Islet of Langerhans (tissue), 1 donor: ENCODE data around the gene B3GNT9.
"Not testable (repeated sequence)": the region's sequence is repeated elsewhere in the genome, so short reads cannot be mapped to it uniquely, and the experiment has no call there.

Source experiments
- FAIRE-seq: peaks from one replicate; lab custom pipeline; 2011; peaks lifted over from hg19 to GRCh38; lab: Jason Lieb, UNC

The B3GNT9 gene

DNA sequence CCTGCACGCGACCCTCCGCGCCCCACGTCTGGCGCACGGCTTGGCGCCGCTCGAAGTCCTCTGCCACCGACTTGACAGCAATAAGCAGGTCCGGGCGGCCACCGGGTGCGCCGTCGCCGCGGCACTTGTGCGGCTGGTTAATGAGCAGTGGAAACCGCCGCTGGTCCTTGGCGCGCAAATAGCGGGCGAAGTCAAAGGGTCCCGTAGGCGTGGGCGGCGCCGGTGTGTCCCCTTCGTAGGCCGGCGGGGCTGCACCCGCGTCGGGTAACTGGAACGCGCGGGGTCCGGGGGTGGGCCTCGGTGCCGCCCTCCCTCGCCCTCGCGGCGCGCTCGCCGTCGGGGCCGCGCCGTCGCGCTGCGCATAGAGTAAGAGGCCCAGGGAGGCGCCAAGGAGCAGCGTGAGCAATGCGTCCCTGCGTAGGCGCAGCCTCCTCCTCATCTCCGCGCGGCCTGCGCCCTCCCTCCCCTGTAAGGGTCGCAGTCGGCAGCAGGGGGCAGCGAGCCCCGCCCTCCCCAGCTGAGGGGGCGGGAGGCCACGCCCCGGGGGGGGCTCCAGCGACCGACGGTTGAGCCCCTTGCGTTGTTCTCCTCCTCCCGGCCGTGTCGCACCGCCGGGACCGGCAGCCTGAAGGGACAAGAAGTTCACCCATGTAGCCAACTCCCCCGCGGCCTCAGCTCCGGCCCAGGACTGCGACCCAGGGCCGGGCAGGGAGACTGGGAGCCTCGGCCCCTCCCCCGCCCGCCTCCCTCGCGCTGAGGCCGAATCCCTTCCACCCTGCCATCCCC lies 558 bp downstream of the B3GNT9 start:
- FAIRE-seq = no peak

DNA sequence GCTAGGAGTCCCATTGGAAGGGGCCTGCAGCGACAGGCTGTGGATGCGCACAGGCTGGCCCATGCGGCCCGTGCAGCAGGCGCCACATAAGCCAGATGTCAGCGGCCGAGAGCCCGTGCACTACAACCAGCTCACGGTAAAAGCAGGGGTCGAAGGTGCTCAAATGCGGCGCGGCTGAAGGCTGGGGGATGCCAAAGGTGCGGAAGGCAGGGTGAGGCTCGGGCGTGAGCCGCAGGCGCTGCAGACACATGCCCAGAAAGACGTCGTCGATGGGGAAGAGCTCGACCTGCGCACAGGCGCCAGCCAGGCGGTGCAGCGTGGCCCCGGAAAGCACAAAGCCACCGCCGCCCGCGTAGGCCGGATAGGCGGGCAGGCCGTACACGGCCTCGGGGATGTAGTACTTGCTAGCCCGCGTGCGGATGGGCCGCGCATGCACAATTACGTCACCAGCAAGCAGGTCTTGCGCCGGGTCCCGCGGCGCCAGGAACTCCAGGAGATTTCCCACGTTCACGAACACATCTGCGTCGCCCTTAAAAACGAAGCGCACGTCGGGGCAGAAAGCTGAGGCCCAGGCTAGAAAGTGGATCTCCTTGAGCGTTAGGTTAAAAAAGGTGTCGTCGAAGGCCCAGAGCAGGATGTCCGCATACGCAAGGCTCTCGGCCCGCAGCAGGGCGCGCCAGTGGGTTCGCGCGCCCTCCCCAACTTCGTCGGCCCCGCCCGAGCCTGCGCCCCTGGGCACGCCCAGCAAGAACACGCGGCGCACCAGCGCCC lies 1.3 kb downstream of the B3GNT9 start:
- no peak for FAIRE-seq

DNA sequence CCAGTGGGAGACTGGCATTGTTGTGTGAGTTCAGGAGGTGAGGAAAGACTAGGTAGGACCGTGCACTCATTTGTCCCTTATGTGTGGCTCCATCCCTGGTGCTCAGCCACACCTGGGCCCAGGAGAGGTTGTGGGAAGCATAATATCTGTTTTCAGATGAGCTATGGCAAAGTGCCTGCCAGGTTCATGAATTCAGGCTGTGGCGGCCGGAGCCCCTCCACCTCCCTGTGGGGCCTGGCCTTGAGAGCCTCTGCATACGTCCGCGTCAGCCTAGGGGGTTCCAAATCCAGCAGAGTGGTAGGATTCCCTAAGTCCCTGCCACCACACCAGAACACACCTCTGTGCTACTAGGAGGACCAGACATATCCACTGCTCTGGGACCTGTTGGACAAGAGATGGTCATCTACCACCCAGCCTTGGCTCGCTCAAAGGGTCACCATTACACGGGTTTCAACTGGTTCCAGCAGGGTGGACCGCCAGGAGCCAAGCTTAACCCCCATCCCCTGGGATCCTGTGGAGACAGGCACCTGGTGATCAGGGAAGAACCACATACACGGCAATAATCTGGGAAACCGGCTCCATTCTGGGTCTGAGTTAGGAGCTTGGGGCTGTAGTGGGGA lies 2.0 kb downstream of the B3GNT9 start:
- no peak for FAIRE-seq

DNA sequence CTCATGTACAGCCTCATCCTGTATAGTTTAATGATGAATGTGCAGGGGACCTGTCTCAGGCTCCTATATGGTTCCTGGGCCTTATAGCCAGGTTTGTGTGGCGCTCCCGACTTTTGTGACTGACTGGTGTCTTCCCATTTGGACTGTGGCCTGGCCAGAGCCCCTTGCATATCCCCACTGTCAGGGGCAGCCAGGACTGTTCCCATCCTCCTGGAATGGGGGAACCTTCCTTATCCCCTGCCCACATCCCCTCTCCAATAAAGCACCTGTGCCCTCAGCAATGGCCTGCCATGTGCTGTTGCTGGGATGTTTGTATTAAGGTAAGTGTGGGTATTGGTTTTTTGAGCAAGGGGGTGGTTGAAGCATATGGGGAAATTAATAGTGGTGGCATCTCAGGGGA lies 2.6 kb downstream of the B3GNT9 start:
- FAIRE-seq = no peak

DNA sequence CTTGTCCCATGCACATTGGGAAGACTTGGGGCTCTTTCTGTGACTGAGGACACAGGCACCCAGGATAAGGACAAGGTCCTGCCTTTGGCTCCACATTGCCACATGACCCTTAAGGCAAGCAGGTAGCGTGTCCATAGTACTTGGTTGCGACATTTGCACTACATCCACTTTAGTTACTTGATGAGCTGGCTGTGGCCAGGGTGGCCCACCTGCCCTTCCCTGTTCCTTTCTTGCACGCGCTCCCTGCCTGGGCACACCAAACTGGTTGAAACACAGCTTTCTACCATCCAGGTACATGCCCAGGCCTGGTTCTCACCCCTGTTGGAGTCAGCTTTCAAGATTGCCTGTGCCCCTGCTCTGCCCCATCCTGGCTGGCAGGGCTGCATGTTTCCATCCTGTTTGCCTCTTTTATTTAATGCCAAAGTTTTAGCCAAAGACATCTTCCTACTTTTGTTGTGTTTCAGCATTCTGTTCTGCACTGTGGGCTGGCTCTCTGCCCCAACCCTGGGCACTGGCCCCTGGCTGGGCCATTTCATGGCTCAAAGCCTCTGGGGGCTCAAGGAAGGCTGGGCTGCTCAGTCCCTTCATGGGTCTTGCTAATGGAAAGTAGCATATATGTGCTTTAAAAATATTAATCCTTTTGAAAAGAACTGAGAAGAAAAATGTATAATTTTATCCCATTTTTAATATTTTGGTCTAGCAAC lies 3.2 kb downstream of the B3GNT9 start:
- FAIRE-seq = no peak

DNA sequence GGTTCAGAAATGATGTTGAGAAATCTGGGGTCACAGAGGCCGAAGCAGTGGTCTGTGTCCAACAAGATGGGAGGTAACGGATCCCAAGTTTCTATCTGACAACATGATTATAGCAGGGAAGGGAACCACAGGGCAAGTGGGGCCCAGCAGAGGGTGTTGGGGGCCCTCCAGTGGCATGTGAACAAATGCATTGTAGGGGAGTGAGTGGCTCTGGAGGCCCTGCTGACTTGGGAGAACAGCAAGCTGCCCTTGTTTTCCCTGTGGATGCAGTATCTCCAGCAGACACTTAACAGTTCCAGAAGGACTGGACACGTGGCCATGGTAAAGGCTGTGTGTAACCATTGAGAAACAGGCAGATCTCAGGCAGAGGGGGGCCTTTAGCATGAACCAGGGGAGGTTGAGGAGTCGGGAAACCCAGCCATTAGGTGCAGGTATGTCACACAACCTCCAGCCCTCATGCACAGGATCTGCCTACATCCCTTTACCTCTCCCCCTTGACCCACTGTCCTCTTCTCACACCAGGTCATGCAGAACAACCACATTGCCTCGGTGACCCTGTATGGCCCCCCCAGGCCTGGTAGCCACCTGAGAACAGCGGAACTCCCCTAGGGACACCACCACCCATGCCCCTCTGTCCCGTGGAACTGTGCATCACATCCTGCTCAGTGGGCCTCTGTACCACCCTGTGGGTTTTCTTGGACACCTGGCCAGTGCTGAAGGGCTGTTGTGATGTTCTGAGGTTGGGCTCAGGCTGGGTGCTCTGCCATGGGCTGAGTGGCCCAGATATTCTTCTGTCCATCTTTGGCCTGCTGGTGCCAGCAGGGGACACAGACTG lies 4.1 kb downstream of the B3GNT9 start:
- FAIRE-seq = no peak

DNA sequence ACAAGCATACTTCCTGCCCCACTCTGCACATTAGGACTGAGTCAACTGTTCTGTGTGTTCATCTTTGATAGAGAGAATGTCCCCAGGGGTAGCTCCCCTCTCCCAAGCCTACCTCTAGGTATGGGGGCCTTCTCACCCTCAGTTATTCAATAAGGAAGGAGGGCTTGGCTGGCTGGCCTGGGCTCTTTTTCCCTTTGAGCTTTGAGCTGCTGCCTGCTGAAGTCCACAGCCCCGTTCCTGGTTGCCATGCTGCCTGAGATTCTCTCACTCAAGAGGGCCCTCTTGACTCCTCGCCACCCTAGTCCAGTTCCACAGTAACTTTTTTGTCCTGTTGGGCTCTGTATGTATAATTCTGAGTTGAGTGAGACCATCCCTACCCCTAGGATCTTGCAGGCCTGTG lies 5.1 kb downstream of the B3GNT9 start:
- no peak for FAIRE-seq

DNA sequence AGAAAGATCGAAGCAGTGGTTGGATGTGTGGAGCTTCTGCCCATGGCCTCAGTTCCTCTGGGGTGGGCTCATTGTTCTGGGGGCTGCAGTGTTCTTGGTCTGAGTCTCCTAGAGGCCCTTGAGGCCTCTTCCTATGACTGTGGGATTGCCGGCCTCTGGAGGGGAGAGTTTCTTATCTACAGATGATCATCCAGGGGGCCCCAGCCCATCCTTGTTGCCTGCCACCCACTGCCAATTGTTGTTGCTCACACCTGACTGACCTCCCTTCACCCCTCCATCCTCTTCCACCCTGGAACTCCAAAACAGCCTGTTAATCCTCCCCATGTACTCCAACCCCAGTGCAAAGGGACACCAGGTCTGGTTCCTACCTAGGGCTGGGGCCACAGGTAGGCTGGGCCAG lies 5.9 kb downstream of the B3GNT9 start:
- FAIRE-seq = no peak

DNA sequence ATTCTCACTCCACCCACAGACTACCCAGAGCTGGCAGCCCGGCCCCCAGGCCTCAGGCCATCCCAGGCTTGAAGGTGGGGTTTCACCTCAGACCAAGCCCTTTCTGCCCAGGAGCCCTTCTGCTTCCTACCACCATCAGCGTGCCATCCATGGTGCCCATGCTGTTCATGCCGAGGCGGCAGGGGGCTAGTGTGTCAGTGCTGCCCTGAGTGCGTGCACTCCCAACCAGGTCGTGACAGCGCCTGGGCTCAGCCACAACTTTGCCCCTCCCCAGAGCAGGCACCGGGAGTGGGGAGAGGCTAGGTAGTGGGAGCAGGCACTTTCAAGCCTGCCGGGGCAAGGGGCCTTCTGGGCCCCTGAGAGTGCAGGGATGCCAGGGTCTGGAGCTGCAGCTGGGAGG lies 8.5 kb downstream of the B3GNT9 start:
- no peak for FAIRE-seq

DNA sequence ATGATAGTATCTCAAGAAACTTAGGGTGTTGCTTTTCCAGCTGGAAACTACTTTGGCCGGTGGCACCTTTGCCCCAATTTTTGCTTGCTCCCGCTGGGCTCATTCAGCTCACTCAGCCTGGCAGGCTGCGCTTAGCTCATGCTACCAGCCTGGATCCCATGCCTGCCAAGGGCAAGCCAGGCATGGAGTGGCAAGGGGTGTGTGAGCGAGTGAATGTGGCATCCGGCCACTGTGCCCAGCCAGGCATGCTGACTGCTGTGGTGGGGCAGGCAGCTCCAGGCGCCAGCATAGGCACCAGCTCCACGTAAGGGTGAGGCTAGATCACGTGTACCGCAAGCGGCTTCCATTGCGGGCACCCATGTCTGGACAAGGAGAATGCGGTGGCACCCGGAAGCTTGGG lies 9.4 kb downstream of the B3GNT9 start:
- FAIRE-seq = no peak

DNA sequence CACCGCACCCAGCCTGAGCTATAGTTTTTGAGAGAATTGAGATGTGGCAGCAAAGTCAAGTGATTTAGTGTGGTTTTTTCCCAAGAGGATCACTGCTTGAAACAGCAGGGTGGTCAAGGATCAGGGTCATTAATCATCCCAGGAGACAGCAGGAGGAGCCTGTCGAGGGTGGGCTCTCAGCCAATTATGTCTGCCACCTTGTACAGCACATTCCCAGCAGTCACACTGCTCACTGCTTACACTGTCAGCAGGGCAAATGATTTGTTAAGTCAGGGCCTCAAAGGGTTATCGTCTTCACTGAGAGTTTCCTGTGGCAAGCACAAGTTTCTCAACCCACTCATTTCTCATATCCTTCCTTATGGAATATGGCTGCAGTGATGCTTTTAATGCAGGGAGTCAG lies 13.2 kb downstream of the B3GNT9 start:
- no peak for FAIRE-seq

DNA sequence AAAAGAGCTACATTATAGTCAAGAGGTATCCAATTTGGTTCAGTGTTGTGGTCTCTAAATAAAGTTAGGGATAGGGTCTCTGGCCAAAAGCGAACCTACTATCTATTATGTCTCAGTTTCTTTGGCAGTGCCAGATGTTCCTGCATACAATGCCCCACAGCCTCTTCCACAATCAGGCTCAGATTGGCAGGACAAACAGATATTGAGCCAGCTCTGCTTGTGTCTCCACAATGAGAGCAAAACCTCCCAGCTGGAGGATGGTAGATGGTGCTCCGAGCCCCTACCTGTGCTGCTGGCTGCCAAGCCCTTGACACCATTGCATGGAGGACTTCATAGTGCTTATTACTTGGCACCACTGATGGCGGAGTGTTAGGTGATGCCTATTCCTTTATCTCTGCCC lies 21.4 kb downstream of the B3GNT9 start:
- FAIRE-seq = no peak

DNA sequence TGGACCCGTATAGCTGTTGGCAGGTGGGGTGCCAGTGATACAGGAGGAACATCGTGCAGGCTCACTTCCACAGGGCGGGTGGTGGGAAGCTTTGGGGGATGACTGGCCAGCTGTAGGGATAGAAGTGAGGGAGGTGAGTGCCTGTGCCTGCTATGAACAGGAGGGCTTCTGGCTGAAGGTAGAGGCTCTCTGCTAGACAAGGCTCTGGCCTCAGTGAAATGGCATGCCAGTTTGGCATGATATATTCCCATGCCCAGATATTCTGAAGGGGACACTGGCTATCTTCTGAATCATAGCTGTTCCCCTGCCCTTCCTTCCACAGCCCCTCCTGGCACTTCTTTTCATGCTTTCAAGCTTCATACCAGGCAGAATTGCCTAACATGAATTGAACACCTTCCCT lies 21.9 kb downstream of the B3GNT9 start:
- no peak for FAIRE-seq

DNA sequence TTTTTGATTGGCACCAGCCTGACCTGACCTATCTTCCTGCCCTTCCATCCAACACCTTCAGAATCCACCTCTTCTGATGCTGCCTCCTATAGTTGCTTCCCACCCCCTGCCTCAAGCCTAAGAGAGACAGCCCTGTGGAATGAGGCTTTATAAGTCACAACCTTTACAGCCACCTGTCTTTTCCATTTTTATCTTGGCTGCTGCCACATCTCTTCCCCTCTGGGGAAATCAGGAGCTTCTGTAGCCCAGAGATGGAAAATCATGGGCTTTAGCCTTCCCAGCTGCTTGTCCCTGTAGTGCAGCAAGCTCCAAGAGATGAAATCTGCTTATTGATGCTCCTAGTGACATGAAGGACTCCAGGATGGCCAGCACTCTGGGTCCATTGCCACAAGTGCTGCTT lies 22.4 kb downstream of the B3GNT9 start:
- no peak for FAIRE-seq

DNA sequence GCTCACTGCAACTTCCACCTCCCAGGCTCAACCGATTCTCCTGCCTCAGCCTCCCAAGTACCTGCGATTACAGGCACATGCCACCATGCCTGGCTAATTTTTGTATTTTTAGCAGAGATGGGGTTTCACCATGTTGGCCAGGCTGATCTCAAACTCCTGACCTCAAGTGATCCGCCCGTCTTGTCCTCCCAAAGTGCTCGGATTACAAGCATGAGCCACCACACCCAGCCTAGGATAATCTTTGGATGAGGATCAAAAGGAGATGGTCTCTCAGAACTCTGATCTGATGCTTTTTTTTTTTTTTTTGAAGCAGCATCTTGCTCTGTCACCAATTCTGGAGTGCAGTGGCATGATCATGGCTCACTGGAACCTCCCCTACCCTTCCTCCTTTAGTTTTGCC lies 28.0 kb downstream of the B3GNT9 start:
- not testable (repeated sequence) for FAIRE-seq

DNA sequence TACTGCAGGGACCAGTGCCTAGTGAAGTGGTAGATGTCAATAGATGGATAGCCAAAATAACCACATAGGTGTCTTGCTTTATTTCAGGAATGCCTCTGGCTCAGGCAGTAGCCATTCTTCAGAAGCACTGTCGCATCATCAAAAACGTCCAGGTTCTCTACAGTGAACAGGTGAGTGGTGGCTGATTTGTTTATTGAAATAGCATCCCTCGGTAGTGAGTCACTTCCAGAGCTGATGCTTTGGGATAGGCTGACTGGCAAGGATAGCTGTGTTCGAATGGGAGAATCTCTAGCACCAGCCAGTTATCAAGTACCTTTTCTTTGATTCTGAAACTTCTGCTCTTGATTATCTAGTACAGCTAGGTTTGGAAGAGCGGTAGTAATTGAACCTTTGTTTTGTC lies 30.8 kb downstream of the B3GNT9 start:
- no peak for FAIRE-seq

DNA sequence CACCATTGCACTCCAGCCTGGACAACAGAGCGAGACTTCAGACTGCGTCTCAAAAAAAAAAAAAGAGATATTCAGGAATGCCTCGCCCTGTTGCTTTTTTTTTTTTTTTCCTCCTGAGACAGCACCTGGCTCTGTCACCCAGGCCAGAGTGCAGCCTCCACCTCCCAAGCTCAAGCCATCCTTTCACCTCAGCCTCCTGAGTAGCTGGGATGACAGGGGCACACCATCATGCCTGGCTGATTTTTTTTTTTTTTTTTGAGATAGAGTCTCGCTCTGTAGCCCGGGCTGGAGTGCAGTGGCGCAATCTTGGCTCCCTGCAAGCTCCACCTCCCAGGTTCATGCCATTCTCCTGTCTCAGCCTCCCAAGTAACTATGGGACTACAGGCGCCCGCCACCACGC lies 33.1 kb downstream of the B3GNT9 start:
- FAIRE-seq = no peak

DNA sequence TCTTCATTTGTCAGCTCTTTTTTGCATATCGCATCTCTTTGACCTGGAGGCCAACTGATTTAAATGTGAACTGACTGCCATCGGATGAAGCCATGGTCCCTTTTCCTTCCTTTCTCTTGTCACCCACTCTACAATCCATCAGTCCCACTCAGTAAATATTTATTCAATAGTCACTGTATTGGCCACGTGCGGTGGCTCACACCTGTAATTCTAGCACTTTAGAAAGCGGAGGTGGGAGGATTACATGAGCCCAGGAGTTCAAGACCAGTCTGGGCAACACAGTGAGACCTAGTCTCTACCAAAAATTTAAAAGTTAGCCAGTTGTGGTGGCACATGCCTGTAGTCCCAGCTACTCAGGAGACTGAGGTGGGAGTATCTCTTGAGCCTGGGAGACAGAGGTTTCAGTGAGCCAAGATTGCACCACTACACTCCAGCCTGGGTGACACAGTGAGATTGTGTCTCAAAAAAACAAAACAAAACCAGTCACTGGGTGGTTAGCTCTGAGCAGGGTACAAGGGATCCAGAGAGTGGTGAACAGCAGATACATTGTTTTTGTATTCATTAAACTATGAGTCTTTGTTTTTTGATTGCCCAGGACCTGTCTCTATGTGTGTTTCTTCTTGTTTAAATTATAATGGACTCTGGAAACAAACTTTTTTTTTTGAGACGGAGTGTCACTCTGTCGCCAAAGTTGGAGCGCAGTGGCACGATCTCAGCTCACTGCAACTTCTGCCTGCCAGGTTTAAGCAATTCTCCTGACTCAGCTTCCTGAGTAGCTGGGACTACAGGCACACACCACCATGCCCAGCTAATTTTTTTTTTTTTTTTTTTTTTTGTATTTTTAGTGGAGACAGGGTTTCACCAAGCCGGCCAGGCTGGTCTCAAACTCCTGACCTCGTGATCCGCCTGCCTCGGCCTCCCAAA lies 34.1 kb downstream of the B3GNT9 start:
- no peak for FAIRE-seq

DNA sequence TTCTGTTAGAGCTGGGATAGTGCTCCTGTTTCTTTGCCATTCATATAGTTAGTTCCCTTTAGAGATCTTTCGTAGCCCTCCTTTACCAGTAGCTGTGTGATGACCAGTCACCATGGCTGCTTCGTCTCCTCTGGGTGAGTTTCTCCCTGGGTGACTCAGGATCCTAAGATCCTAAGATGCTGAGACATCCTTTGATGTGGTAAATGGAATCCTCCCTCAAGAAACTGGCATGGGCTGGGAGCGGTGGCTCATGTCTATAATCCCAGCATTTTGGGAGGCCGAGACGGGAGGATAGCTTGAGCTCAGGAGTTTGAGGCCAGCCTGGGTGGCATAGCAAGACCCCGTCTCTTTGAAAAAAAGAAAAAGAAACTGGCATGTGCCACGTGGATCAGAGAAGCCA lies 35.2 kb downstream of the B3GNT9 start:
- no peak for FAIRE-seq

DNA sequence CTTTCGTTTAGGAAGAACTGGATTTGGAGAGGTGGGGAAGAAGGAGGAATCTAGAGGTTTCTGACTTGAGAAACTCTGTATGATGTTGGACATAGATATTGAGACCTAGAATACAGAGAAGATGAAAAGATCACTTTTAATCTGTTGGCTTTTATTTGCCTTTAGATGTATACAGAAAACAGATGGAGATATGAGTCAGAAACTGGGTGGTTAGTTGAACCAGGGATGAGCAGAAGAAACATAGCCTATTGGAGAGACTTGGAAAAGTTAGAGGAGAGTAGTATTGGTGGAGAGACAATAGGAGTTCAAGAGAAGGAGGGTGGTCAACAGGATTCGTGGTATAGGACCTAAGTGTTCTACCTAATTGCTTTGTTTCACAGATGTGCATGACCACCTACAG lies 36.0 kb downstream of the B3GNT9 start:
- FAIRE-seq = no peak
